Suprapubic skin (tissue), 4 donors: ENCODE data around the gene ARL8A. TPM values are rescaled to one million over a fixed set of nuclear protein-coding genes. Genes with fewer than 3 reads are reported as not detected.
A peak's percentile ranks its signal among the peaks of the same experiment; 100 is the strongest.

Source experiments
- DNase-seq, 2 donors: peaks; one replicate each; pipeline ENCODE4 v3.0.0-alpha.2; 2019; ENCODE audit warnings: low spot score in 2 of 2
- H3K27ac ChIP-seq: fragments of 200-600 bp; sonication (generic); one replicate; pipeline ENCODE4 v1.5.1; 2019
- H3K27me3 ChIP-seq: fragments of 200-600 bp; sonication (generic); one replicate; pipeline ENCODE4 v1.5.1; 2019
- H3K36me3 ChIP-seq: fragments of 200-600 bp; sonication (generic); one replicate; pipeline ENCODE4 v1.5.1; 2019
- H3K4me1 ChIP-seq: fragments of 200-600 bp; sonication (generic); one replicate; pipeline ENCODE4 v1.5.1; 2019
- H3K4me3 ChIP-seq: fragments of 200-600 bp; sonication (generic); one replicate; pipeline ENCODE4 v1.5.1; 2019; ENCODE audit warnings: mild to moderate bottlenecking
- H3K9me3 ChIP-seq: fragments of 200-600 bp; sonication (generic); one replicate; pipeline ENCODE4 v1.5.1; 2019
- CTCF ChIP-seq, 2 donors: fragments of 200-600 bp in 1 of 2; fragments of 450-650 bp in 1 of 2; sonication (generic) in 1 of 2; IDR thresholded peaks; one replicate each; pipeline ENCODE4 v1.5.1; 2016 to 2019; ENCODE audit warnings: antibody characterized with exemption in 2 of 2, mild to moderate bottlenecking in 1 of 2, moderate library complexity in 1 of 2
- EP300 ChIP-seq: sonication (generic); formaldehyde crosslinking; IDR thresholded peaks from one replicate; pipeline ENCODE4 v1.6.1; 2017; ENCODE audit warnings: antibody characterized with exemption
- POLR2A ChIP-seq, 2 donors: fragments of 450-650 bp; IDR thresholded peaks; one replicate each; pipeline ENCODE4 v1.6.1; 2017; ENCODE audit warnings: antibody characterized with exemption in 2 of 2, mild to moderate bottlenecking in 2 of 2, moderate library complexity in 2 of 2
- POLR2AphosphoS5 ChIP-seq, 3 donors: sonication (generic); formaldehyde crosslinking; IDR thresholded peaks; one replicate each; pipeline ENCODE4 v1.6.1; 2017; ENCODE audit warnings: antibody characterized with exemption in 3 of 3
- WGBS: methylation state at CpG from one replicate; pipeline ENCODE4 v1.1.5; 2018; 5-methylcytosine and 5-hydroxymethylcytosine counted together
- total RNA-seq, 4 donors: library from RNA; depleted of rRNA; stranded (reverse); fragments of >200 nt; gene quantifications; one replicate each; pipeline ENCODE4 v1.1.0, GENCODE V29; 2016

The ARL8A gene
- total RNA-seq, 4 donors from 2014 or later: 41.1 to 46.3 (median 43.0) TPM

GRCh38 chr1:202084791-202085681 is 59.5 kb downstream of the ARL8A start:
- TF ChIP-seq POLR2AphosphoS5 (IDR thresholded peaks at IDR 0.05): no peak
- no peak for TF ChIP-seq POLR2A (IDR thresholded peaks at IDR 0.05)
- no peak for TF ChIP-seq CTCF (IDR thresholded peaks at IDR 0.05)
- no peak for TF ChIP-seq EP300
- H3K36me3 ChIP-seq: no peaks in the 10 kb centered on the region
- H3K4me1 ChIP-seq: peaks cover 31% of the 10 kb centered on the region
- no peak for DNase-seq
- H3K9me3 ChIP-seq: no peaks in the 10 kb centered on the region
- H3K4me3 ChIP-seq: no peak overlapping the region
- 46% methylated on average over 11 of the region's 16 CpGs for whole genome bisulfite sequencing
- no peaks in the 10 kb centered on the region for H3K27me3 ChIP-seq
- peak overlapping the region; percentile 67 for H3K27ac ChIP-seq

Other genes with a start within 250 kb of the ARL8A start
- gene LMOD1, start 198.2 kb downstream of the ARL8A start, total RNA-seq: 10 to 100 TPM; 13.0 to 29.9 (median 18.1) TPM
- gene TIMM17A, start 189.2 kb downstream of the ARL8A start, total RNA-seq: 10 to 100 TPM; 18.8 to 24.8 (median 21.3) TPM
- gene RNPEP, start 162.1 kb downstream of the ARL8A start, total RNA-seq: 100 to 1,000 TPM in 1 of 4 donors, 10 to 100 TPM in 3; 53.3 to 107 (median 74.1) TPM
- 10 to 100 TPM; 10.8 to 39.9 (median 26.7) TPM for gene ELF3, start 134.2 kb downstream of the ARL8A start, total RNA-seq
- gene GPR37L1, start 21.8 kb downstream of the ARL8A start, total RNA-seq: not detected
- 1 to 10 TPM in 1 of 4 donors, under 1 TPM in 2, not detected in 1; 0.42 to 2.7 (median 0.60) TPM for gene PTPN7, start 15.9 kb upstream of the ARL8A start, total RNA-seq
- gene LGR6, start 49.1 kb upstream of the ARL8A start, total RNA-seq: 1 to 10 TPM; 1.6 to 4.9 (median 4.1) TPM
- gene UBE2T, start 197.2 kb upstream of the ARL8A start, total RNA-seq: 10 to 100 TPM in 2 of 4 donors, 1 to 10 TPM in 2; 4.1 to 13.3 (median 7.6) TPM
- gene PPP1R12B, start 204.0 kb upstream of the ARL8A start, total RNA-seq: 10 to 100 TPM; 28.4 to 90.7 (median 30.8) TPM